Fibroblast of upper back skin (primary cell): ENCODE data around the gene SGK1.
"Not testable (repeated sequence)": the region's sequence is repeated elsewhere in the genome, so short reads cannot be mapped to it uniquely, and the experiment has no call there.

Experiments used
- DNase-seq: peaks from one replicate; pipeline ENCODE4 v3.0.0-alpha.2; 2013

The SGK1 gene

DNA sequence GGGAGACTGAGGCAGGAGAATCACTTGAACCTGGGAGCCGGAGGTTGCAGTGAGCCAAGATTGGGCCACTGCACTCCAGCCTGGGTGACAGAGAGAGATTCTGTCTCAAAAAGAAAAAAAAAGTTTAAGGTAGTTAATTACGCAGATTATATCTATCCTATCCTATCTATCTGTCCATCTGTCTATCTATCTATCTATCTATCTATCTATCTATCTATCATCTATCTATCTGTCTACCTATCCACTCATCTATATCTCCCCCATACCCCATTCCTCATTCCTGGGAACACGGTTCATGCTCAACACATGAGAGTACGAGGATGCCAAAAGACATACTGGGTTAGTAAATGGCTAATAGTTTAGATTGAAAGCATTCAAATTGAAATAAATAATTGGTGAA, 8.3 kb upstream of the SGK1 start:
- DNase-seq, result not testable (repeated sequence)

DNA sequence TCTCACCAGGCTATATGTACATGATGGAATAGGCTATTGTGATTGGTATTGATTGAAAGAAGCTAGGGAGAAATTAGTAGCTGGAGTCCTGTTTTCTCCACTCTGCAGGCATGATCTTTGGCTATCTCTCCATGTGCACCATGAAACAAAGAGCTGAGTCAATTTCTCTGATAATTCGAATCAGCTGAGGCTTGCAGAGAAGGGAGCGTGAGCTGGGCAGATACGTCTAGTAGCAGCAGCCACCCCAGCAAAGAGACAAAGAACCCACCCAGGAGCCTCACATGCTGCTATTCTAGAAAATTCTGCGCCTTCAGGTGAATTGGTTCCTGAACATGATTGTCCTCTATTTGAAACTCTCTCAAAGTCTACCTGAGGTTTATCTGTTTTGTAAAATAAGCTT, 6.9 kb upstream of the SGK1 start:
- no peak for DNase-seq

DNA sequence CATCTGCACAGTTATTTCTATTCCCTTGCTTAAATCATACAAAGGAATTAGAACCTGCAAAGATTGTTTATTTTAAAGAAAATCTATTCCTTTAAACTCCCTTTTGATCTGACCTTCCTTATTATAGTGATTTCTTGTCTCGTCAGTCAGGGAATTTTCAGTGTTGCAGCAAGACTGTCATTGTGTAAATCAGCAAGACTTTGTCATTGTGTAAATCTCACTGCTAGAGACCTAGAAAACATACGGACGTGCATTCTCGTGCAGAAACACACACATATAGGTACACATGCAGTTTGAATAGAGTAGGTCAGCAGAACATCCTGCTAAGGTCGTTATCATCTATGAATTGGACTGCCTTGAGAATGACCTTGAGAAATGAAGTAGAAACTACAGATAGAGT, 6.2 kb upstream of the SGK1 start:
- DNase-seq, result no peak

DNA sequence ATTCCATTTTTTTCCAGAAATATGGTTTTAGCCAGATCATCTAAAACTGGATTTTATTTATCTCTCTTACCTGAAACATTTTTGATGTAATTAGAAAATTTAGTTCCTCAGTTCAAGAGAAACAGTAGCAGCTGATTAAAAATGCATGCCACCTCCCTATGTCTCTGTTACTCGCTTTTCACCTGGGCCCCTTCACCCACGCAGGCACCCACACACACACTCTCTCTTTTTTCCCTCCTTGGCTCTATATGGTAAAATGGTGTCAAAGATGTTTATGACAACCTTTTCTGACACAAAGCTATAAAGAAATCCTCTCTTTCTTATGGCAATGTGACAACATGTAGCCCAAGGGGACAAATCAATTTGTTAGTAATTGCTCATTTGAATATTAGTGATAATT, 5.8 kb upstream of the SGK1 start:
- no peak for DNase-seq

DNA sequence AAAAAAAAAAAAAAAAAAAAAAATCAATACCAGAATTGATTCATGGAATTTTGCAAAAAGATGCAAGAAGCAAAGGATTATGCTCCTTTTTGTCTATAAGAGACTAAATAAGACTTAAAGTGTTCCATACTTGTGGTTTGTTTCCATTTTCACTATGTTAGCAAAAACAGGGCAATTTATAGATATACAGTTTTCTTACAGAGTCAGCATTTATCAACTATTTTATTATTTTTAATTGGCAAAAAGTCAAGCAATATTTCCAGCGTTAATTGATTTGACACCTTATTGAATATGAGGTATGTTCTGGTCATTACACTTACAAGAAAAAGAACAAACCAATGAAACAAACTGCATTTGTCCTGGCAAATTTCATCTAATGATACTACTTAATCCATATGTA, 5.4 kb upstream of the SGK1 start:
- DNase-seq, result no peak

DNA sequence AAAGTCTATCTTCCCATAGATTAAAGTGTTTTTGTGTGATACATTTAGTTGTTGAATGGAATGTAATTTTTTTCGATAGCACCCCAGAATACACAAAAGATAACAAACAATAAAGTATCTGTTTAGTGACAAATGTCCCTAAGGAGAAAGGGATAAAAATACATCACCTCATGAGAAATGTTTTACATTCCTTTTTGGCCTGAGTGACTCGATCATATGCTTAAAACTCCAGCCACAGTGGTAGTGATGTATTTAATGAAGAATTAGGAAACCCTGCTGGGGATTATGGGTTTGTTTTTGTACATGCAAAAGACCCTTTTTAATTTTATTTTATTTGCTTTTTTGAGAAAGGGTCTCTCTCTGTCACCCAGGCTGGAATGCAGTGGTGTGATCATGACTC, 4.3 kb upstream of the SGK1 start:
- DNase-seq, result peak; percentile 18

DNA sequence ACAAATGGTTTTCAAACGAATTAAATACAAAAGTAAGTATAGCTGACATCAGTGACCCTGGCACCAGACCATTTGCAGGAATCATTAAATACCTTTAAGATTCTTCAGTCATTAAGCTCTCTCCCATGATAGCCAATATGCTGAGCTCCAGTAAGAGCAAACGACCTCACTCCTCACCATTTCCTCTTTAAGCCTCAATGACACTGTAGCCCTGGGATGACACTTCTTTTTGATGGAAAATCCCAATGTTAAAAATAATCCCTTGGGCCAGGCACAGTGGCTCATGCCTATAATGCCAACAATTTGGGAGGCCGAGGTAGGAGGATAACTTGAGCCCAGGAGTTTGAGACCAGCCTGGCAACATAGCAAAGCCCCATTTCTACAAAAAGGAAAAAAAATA, 3.3 kb upstream of the SGK1 start:
- no peak for DNase-seq

DNA sequence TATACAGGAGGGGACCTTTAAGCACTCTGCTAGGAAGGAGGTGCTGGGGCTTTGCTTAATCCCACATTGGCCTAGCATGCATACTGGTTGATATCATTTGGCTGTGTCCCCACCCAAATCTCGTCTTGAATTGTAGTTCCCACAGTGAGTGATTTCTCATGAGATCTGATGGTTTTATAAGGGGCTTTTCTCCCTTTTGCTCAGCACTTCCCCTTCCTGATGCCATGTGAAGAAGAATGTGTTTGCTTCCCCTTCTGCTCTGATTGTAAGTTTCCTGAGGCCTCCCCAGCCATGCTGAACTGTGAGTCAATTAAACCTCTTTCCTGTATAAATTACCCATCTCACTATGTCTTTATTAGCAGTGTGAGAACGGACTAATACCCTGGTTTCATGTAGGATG, 1.8 kb upstream of the SGK1 start:
- DNase-seq, result not testable (repeated sequence)

DNA sequence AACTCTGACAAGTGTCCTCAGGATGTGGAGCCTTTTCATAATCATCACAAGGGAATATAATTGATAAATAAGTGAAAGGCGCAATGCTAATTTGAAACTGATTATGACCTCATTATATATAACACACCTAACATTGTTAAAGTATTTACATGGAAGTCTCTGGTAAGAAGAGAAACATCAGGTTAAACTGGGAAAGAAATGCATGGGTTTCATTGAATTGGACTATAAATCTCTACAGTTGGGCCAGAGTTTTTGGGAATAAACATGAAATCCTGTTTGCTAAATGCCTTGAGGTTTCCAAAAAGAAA, 1.0 kb upstream of the SGK1 start:
- no peak for DNase-seq

DNA sequence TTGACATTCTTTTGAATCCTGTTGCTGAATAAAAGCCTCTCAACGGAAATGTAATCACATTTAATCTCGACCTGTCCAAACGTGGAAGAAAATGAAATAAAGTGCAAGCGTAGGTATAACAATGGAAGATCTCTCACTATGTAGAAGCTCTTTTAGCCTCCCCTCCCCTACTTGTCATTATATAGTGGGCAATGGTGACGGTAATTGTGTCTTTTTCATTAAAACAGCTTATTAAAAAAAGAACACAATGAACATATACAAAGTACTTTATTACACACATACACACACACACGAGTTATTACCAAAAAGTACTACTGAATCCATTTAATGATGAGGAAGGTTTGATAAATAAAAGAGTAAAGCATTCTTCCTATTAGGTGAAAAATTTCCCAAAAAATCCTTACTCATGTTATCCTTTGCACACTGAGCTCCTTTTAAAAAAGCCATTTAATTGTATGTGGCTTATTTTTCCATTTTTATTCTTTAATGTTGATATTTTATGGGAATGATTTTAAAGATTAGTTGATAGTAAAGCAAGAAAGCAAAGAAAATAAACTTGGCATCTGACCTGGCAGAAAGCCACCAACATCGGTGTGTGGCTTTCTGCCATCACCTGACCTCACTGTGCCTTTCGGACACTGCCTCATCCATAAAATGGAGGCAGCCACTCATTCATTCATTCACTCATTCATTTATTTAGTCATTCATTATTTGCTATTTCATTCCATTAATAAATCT, 493 bp upstream of the SGK1 start:
- DNase-seq, result no peak

DNA sequence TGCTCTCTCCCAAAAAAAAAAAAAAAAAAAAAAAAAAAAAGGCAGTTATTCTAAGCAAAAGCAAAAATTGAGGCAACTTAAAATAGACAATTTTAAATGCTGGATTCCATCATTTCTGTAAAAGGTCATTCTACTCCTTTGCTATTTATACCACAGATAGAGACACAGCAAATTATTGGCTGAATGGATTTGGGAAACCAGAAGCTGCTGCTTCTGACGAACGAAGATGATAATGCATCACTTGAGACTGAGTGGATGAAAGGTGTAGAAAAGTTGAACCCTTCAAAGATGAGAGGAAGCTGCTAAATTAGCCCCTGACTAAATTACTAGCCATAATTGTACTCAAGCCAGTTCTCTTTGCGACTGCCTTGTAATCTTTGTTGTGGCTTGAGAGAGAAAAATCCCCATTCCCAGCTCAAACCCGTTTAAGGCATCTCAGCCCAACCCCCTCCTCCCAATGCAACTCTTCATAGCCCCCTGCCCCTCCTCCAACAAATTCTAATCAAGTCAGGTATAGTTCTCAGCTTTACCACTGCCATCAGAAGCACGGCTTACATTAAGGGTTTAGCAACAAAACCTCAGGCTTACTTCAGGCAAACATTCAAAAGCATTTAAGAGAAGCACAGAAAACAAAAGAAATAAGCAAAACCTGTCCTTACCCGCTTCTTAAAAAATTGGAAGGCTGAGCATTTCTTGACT, 1.0 kb downstream of the SGK1 start:
- DNase-seq, result no peak

DNA sequence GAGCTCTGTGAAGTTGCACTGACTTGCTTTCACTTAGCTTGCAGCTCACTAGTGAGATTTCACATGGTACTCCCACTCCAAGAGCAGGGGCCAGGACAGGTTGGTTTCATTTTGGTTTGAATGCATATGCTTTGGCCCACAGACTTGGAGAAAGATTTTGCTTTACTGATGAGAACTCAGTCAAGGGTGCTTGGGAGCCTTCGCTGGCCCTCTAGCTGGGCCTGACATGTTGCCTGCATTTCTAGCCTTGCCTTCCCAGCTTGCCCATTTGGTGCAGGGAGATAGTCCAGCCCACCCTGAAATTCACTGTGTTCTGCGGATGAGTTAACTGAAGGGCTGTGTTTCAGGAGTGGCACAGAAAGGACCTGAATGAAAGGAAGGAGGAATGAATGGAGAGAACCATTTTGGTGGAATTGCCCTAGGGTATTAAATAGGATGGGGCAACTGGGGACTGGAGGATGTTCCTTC, 1.9 kb downstream of the SGK1 start:
- DNase-seq, result no peak

DNA sequence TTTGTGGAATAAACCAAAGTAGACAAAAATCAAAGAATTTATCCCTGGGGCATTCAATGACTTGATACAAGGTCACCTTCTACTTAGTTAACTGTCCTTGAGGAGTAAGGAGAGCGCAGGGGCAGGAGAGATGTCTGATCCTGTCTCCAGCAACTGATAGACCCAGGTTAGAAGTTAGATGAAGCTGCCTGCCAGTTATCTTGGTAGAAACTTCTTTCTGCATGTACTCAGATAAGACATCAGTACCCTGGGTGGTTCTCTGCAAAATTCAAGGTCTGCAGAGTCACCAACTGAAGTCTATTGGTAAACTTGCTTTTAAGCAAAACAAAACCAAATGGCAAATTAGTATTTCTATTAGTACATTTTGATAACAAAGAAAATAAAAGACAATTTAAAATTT, 2.7 kb downstream of the SGK1 start:
- DNase-seq, result no peak

DNA sequence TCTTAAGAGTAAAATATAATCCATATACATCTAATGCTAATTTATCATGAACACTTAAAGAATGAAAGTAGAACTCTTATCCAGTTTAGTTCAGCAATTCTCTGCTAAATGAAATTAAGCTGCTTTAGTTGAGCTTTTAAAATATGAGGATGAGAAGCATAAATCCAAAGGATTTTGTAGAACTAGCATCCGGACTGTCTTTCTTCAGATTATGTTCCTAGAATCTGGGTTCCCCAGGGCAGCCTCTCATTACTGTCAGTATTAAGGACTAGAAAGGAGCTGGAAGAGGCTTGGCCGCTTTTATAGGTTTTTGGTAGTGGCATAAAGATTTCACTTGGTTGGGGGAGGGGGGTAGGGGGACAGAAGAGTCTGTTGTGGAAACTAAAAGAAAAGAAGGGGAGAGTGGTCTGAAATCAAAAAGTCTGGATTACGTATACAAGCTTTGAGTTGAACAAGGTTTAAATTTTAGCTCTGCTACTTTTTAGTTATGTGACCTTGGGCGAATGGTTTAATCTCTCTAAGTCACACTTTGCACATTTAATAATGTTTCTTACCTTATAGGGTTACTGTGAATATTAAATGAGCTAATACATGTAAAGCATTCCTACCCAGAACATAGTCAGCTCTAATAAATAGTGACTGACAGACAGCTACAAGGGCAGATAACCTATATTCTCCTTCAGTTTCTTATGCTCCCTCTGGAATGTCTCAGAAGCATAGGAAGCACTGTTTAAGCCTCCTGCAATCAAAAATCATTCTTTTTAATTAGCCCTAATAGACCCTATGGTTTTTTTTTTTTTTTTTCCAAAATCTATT, 3.7 kb downstream of the SGK1 start:
- DNase-seq, result no peak

DNA sequence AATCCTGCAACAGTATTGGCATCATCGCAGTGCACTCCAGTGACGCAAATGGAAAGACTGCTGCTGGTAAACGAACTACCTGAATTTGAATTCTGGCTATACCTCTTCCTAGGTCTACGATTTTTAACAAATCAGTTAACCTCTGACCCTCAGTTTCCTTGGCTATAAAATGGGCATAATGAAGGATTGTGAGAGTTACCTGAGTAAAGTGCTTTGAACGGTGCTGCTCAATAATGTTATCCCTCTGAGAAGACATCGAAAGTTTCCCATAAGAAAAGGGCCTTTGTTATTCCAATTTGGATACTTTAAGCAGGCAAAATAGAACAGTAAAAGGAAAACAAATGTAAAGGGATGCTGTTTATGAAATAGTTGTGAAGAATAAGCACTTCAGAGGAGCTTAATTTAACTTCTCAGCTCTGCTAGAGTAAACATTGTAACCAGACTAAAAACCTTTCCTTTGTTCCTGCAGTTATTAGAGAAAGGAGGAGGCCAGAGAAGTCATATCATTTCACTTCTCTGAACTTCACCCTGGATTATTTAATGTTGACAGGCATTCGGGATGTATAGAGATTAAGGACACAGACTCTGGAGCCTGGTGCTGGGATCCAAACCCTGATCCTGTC, 5.8 kb downstream of the SGK1 start:
- DNase-seq, result no peak

DNA sequence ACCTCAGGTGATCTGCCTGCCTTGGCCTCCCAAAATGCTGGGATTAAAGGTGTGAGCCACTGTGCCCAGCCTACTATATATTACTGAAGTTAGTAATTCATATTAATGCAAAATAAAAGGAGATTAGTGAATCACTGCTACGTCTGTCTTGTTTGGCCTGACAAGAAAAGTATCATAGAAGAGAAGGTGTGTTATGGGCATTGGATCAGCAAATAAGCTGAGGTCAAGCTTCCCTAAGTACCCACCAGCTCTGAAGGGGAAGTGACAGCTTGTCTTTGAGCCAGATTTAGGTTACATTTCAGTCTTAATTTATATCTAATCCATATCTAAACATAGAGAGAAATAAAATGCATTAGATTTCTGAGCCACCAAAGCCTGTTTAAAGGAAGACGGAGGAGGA, 7.1 kb downstream of the SGK1 start:
- no peak for DNase-seq

DNA sequence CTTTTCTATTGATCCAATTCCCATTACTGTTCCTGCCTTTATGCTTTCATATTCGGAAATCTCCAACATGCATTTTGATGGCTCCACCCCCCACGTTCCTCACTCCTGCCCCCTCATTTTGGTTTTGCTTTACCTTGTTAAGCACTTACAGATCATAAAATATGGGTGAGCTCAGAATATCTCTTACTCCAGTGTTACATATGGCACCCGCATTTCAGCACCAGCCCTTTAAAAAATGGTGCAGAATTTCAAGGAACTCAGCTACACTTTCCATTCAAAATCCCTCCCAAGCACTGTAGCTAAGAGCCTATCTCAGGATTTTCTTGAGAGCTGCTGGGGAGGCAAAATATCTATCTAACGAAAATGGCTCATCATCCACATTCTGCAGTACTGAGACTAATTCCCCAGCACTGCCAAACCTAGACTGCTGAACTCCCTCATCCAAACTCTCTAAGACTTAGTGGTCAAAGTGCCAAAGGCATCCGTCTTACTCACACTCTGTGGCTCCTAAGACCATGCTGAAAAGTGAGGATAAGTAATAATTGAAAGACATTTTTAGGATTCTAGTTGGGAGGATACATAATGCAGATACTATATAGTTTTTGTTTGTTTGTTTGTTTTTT, 7.8 kb downstream of the SGK1 start:
- peak; percentile 57 for DNase-seq

DNA sequence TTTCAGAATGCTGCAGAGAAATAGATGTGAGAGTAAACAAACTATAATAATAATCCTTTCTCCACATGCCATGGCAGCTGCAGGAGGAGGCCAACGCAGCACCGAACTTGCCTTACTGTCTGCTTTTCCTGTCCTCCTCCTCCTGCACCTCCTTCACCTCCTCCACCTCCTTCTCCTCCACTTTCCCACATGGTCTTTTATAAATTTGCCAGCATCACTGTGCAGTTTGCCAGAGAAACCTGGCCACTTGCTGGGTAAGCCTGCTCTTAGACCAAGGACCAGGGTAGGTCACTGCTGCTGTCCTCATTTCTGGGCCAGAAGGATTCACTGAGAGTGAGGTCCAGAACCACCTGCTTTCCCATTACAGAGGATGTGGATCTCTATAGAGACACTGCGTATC, 8.7 kb downstream of the SGK1 start:
- no peak for DNase-seq

DNA sequence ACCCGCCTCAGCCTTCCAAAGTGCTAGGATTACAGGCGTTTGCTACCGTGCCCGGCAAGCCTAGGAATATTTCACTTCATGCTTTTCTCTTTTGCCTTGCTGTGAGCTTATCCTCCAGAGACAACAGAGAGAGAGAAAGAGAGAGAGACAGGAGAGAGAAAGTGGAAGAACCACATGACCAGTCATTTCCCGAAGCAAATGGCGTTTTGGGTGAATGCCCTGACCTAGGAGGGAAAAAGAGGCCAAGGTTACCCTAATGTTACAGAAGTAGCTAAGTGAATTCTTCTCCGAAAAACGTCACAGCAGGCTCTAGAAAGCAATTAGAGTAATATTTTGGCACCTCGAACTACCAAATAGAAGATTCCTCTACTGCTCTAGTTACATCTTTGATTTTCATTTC, 9.1 kb downstream of the SGK1 start:
- no peak for DNase-seq

DNA sequence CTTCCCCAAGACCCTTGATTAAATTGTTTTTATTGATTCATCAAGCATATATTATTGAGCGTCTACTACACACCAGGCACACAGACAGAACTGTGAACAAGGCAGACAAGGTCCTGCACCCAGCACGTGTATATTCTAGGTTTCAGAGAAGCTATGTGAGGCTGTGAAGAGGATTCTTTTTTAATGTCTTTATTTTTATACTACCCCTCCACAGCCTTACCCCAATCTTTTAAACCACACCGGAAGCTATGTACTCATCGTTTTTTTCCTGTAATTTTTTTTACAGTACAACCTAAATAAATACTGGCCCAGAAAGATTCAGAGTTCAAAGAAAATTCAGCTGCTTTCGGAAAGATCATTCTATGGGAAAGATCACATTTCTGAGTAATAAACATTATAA, 10.0 kb downstream of the SGK1 start:
- no peak for DNase-seq

DNA sequence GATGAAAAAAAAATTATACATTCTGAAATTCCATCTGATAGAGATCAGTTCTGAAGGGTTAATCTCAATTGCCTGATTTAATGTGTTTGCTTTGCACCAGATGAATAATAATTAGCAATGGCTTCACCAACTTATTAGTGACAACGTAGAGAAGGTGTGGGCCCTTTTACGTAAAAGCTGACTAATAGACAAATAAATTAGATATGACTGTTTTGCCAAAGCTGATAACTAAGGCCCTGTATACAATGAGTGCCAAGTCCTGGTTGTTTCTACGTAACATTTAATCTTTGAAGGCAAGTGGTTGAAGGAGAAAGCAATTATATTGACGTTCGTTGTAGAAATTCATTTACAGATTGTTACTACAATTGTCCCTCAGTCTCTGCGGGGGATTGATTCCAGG, 10.8 kb downstream of the SGK1 start:
- DNase-seq, result no peak

DNA sequence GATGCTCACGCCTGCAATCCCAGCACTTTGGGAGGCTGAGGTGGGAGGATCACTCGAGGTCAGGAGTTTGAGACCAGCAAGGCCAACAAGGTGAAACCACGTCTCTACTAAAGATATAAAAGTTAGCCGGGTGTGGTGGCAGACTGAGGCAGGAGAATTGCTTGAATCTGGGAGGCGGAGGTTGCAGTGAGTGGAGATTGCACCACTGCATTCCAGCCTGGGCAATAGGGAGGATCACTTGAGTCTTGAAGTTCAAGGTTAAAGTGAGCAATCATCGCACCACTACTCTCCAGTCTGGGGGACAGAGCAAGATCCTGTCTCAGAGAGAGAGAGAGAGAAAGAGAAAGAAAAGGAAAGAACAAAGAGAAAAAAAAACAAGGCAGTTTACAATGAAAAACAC, 13.5 kb downstream of the SGK1 start:
- DNase-seq, result not testable (repeated sequence)

DNA sequence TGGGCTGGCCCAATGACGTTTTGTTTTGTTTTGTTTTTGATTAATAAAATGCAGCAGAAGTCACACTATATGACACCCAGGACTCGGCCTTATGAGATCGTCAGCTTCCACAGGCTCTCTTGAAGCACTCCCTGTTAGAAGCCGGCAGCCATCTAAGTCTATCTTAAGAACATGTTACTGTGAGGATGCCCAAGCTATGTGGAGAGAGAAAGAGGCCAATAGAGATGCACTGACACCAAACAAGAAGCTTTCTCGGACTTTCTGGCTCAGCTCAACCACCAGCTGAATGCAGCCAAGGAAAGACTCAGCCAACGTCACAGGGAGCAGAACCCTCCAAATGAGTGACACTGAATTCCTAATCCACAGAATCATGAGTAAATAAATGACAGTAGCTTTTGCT, 14.0 kb downstream of the SGK1 start:
- DNase-seq, result no peak
